ENCODE measurements around the gene ARNT2. TPM values are rescaled to one million over a fixed set of nuclear protein-coding genes. Genes with fewer than 3 reads are reported as not detected.
A peak's percentile ranks its signal among the peaks of the same experiment; 100 is the strongest.

ARNT2 gene
- total RNA-seq, 1 donor, result 20.7 TPM

DNA sequence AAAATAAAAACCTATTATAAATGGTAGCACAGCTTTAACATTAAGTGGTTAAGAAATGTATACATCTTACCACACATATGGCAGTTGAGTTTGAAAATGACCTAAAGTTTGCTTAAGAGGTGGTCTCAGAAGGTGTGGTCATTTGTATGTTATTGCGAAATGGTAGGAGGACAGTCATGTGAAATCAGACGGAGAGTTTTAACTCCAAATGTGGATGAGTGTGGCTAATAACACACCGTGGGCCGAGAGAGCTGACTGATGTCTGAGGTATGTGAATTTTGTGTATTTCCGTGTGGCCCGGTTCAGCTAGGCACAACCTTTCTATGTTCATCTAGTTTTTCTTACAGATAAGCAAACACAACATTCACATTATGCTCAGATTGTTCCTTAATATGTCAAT is 71.9 kb downstream of the ARNT2 start:
- DNase-seq (ENCODE audit: low read depth), result no peak
- H3K4me3 ChIP-seq (ENCODE audit: low read depth, low read length), result no peak overlapping the region
- TF ChIP-seq, protein P1, sequence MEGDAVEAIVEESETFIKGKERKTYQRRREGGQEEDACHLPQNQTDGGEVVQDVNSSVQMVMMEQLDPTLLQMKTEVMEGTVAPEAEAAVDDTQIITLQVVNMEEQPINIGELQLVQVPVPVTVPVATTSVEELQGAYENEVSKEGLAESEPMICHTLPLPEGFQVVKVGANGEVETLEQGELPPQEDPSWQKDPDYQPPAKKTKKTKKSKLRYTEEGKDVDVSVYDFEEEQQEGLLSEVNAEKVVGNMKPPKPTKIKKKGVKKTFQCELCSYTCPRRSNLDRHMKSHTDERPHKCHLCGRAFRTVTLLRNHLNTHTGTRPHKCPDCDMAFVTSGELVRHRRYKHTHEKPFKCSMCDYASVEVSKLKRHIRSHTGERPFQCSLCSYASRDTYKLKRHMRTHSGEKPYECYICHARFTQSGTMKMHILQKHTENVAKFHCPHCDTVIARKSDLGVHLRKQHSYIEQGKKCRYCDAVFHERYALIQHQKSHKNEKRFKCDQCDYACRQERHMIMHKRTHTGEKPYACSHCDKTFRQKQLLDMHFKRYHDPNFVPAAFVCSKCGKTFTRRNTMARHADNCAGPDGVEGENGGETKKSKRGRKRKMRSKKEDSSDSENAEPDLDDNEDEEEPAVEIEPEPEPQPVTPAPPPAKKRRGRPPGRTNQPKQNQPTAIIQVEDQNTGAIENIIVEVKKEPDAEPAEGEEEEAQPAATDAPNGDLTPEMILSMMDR (IDR thresholded peaks at IDR 0.05; ENCODE audit: insufficient read depth, low read depth, low read length), result no peak

DNA sequence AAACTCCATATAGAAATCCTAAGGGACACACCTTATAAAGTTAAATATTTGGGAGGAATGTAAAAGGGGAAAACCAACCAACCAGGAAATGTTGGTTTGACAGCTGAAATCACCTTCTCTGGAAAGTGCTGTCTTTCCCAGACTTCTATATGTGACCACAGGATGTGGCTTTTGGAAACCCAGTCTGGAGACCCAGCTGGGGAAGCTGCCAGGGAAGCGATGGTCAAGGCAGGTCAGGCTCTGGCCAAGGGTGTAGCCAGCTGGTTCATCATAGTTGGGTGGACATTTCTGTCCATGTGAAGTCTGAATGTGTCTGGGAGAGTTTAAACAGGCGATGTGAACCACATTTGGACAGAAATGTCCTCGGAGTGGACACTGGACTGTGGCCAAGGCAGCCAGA is 73.9 kb downstream of the ARNT2 start:
- TF ChIP-seq, protein P1 (IDR thresholded peaks at IDR 0.05; ENCODE audit: insufficient read depth, low read depth, low read length), result no peak
- DNase-seq (ENCODE audit: low read depth), result peak; percentile 64
- no peak overlapping the region for H3K4me3 ChIP-seq (ENCODE audit: low read depth, low read length)

DNA sequence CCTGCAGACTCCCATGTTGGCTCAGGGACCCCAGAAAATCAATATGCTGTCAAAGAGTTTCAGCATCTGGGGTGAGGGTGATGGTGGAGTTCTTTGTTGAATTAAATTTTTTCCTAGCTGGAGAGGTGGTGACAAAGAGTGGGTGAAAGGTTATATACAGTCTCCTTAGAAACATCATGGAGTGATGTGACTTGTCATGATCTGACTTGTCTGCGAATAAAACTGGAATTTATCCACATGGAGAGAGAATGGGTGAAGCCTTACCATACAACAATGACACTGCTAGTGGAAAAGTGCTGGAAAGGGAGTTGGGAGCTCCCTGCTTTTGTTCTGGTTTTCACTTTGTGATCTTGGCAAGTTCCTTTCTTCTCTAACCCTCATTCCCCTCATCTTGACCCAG is 75.0 kb downstream of the ARNT2 start:
- no peak for DNase-seq (ENCODE audit: low read depth)
- TF ChIP-seq, protein P1 (IDR thresholded peaks at IDR 0.05; ENCODE audit: insufficient read depth, low read depth, low read length), result no peak

DNA sequence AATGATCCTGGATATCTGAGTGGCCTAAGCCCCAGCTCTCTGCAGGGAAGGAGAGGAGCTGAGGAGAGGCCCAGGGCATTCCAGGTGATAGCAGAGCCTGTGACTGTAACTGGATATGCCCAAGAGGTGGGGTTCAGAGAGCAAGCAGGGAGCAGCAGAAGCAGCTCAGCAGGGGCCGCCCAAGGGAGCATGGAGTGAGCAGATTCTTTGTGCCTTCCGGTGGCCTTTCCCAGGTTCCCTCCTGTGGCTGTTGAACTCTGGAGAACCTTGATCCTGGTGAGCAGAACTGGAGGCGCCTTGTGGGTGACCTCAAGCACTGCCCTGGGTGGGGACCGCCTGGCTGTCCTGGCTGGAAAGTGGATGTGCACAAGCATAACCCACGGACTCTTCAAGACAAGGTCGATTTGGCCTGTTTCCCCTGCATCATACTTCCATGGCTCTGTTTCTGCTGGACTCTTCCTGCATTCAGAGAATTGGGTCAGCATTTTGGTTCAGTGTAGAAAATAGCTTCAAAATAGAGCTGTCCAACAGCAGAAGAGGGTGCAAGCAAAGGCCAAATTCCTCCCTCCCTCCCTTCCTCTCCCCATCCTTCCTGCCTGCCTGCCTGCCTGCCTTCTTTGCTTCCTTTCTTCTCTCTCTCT is 76.1 kb downstream of the ARNT2 start:
- DNase-seq (ENCODE audit: low read depth), result no peak
- TF ChIP-seq, protein P1 (IDR thresholded peaks at IDR 0.05; ENCODE audit: insufficient read depth, low read depth, low read length), result no peak
- no peak overlapping the region for H3K4me3 ChIP-seq (ENCODE audit: low read depth, low read length)

More for the DNA sequence above, 75.0 kb downstream of the ARNT2 start:
- H3K4me3 ChIP-seq (ENCODE audit: low read depth, low read length), result no peak overlapping the region

DNA sequence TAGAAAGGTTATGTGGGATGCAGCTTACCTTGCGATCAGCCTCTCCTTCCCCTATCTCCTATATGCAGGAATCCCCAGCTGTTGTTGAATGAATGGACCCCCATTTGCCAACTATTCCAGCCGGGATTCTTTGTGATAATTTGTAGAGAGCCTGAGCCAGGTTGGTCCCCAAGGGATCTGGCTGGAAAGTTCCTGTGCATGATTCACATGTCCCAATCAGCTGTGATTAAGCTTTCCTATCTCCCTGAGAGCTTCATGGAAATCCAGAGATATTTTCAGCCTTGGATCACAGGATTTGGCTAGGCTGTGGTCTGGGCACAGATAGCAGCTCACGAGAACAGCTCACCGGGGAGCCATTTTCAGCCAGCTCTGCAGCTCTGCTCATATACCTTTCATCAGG is 76.7 kb downstream of the ARNT2 start:
- peak; percentile 91 for DNase-seq (ENCODE audit: low read depth)
- H3K4me3 ChIP-seq (ENCODE audit: low read depth, low read length), result peak overlapping the region; percentile 10
- TF ChIP-seq, protein P1 (IDR thresholded peaks at IDR 0.05; ENCODE audit: insufficient read depth, low read depth, low read length), result no peak

DNA sequence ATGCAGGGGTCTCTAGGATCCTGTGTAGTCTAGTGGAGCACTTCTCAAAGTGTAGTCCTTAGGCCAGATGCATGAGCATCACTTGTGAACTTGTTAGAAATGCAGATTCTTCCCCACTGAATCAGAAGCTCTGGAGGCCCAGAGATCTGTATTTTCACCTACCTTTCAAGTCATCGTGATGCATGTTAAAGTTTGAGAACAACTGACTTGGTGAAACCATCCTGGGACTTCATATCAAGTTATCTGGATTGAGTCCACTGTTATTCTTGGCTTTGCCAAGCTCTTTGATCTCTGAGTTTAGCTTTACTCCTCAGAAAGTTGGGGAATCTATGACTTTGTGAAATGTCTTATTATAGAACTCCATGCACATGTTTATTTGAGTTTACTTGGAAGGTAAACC is 78.5 kb downstream of the ARNT2 start:
- H3K4me3 ChIP-seq (ENCODE audit: low read depth, low read length), result no peak overlapping the region
- no peak for DNase-seq (ENCODE audit: low read depth)
- TF ChIP-seq, protein P1 (IDR thresholded peaks at IDR 0.05; ENCODE audit: insufficient read depth, low read depth, low read length), result no peak

DNA sequence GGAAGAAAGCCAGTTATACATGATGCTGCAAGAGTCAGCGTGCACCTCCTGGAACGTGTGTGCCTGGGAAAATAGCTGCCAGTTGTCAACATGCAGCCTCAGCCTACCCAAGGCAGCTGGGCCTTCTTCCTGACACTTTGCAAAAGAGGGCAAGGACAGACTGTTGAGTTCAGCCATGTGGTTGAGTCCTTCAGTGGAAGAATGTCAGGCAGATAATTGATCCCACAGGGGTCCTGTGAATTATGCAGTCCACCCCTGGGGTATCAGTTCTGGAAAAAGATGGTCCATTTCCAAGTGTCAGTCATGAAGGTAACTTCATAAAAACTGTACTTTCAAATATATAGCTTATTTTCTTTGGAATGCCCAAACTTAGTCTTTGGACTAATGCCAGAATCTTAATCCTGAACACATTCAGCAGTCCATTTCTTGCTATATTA is 79.6 kb downstream of the ARNT2 start:
- DNase-seq (ENCODE audit: low read depth), result peak; percentile 63
- H3K4me3 ChIP-seq (ENCODE audit: low read depth, low read length), result no peak overlapping the region
- TF ChIP-seq, protein P1 (IDR thresholded peaks at IDR 0.05; ENCODE audit: insufficient read depth, low read depth, low read length), result no peak
